Activated B cell treated with CpG ODN at 0.5 μM for 24 hours (primary cell): Measurements from ENCODE around the gene NR3C2. TPM values are rescaled to one million over a fixed set of nuclear protein-coding genes. Genes with fewer than 3 reads are reported as not detected.
"Not testable (repeated sequence)": the region's sequence is repeated elsewhere in the genome, so short reads cannot be mapped to it uniquely, and the experiment has no call there.

Source experiments
- ATAC-seq: fragments of 200-7000 bp; cut with Tn5 transposase; one replicate; pipeline ENCODE4 v1.10.0; 2021; ENCODE audit warnings: low read depth, mild to moderate bottlenecking, moderate library complexity
- CTCF ChIA-PET: fragments of 350-600 bp; sonication (Branson Sonifier 250); formaldehyde crosslinking; loops from one replicate; lab custom pipeline; 2021; ENCODE audit warnings: antibody characterized with exemption; lab: Charles Lee
- POLR2A ChIA-PET: fragments of 350-600 bp; sonication (Branson Sonifier 250); formaldehyde crosslinking; loops from one replicate; lab custom pipeline; 2021; ENCODE audit warnings: antibody characterized with exemption; lab: Charles Lee
- DNase-seq: peaks from one replicate; pipeline ENCODE4 v3.0.0; 2022
- H3K27ac Mint-ChIP-seq: one replicate; pipeline ENCODE4 v1.8.0; 2020; ENCODE audit warnings: mixed read lengths
- H3K27me3 Mint-ChIP-seq: one replicate; pipeline ENCODE4 v1.8.0; 2021; ENCODE audit warnings: mixed read lengths
- H3K36me3 Mint-ChIP-seq: one replicate; pipeline ENCODE4 v1.8.0; 2021; ENCODE audit warnings: low read depth, mixed read lengths
- H3K4me1 Mint-ChIP-seq: one replicate; pipeline ENCODE4 v1.8.0; 2021; ENCODE audit warnings: mixed read lengths
- H3K4me3 Mint-ChIP-seq: one replicate; pipeline ENCODE4 v1.8.0; 2020; ENCODE audit warnings: mild to moderate bottlenecking, mixed read lengths
- H3K9me3 Mint-ChIP-seq: one replicate; pipeline ENCODE4 v1.8.0; 2020; ENCODE audit warnings: mixed read lengths
- CTCF ChIP-seq: fragments of 200-600 bp; IDR thresholded peaks from one replicate; pipeline ENCODE4 v1.8.0; 2022; ENCODE audit warnings: antibody characterized with exemption, mild to moderate bottlenecking
- intact Hi-C: fragments of 100-400 bp; cut with micrococcal nuclease; formaldehyde crosslinking; loops from one replicate; pipeline ENCODE4 v1.15.1; 2024
- total RNA-seq: library from RNA; stranded (reverse); gene quantifications from 2 replicates; pipeline ENCODE4 v1.2.3, GENCODE V29; 2022

NR3C2 gene
- total RNA-seq, 1 donor from 2014 or later = 4.5 TPM

GRCh38 chr4:148330724-148331123, 111.5 kb downstream of the NR3C2 start:
- Mint-ChIP-seq H3K36me3 (no peaks in the 10 kb centered on the region), H3K9me3 (no peaks in the 10 kb centered on the region), H3K27me3 (no peaks in the 10 kb centered on the region), H3K27ac (no peak overlapping the region), H3K4me3 (no peak overlapping the region), H3K4me1 (no peaks in the 10 kb centered on the region)
- intact Hi-C loops = no loop called here
- ATAC-seq (no peak), DNase-seq (no peak)
- ChIA-PET POLR2A (no interaction called here), CTCF (no interaction called here)
- TF ChIP-seq CTCF = no peak

- intact Hi-C loops = no loop called here
- ChIA-PET POLR2A (no interaction called here), CTCF (no interaction called here)
- Mint-ChIP-seq H3K27me3 (no peaks in the 10 kb centered on the region), H3K36me3 (no peaks in the 10 kb centered on the region), H3K27ac (no peak overlapping the region), H3K9me3 (no peaks in the 10 kb centered on the region), H3K4me1 (no peaks in the 10 kb centered on the region), H3K4me3 (no peak overlapping the region)
- ATAC-seq = no peak
- no peak for TF ChIP-seq CTCF
- DNase-seq = no peak
Observed at GRCh38 chr4:148330161-148330560, 112.1 kb downstream of the NR3C2 start.

- no peaks in the 10 kb centered on the region for H3K27me3 Mint-ChIP-seq
- H3K4me1 Mint-ChIP-seq = no peaks in the 10 kb centered on the region
- H3K9me3 Mint-ChIP-seq = no peaks in the 10 kb centered on the region
- DNase-seq = no peak
- TF ChIP-seq CTCF = no peak
- POLR2A ChIA-PET = no interaction called here
- no peak overlapping the region for H3K27ac Mint-ChIP-seq
- intact Hi-C loops = no loop called here
- ATAC-seq = no peak
- H3K36me3 Mint-ChIP-seq = no peaks in the 10 kb centered on the region
- H3K4me3 Mint-ChIP-seq = no peak overlapping the region
- CTCF ChIA-PET = no interaction called here
Observed at GRCh38 chr4:148329751-148330150, 112.5 kb downstream of the NR3C2 start.

- Mint-ChIP-seq H3K27me3 (no peaks in the 10 kb centered on the region), H3K9me3 (peaks cover 3% of the 10 kb centered on the region), H3K4me1 (no peaks in the 10 kb centered on the region), H3K4me3 (no peak overlapping the region), H3K36me3 (no peaks in the 10 kb centered on the region), H3K27ac (no peak overlapping the region)
- TF ChIP-seq CTCF = no peak
- ChIA-PET POLR2A (no interaction called here), CTCF (no interaction called here)
- DNase-seq = no peak
- intact Hi-C loops = no loop called here
- no peak for ATAC-seq
Observed at GRCh38 chr4:148327683-148328082, 114.5 kb downstream of the NR3C2 start.

GRCh38 chr4:148323316-148323715, 118.9 kb downstream of the NR3C2 start:
- H3K4me1 Mint-ChIP-seq, H3K4me3 Mint-ChIP-seq, DNase-seq, H3K9me3 Mint-ChIP-seq, H3K36me3 Mint-ChIP-seq, POLR2A ChIA-PET, intact Hi-C loops, H3K27ac Mint-ChIP-seq, ATAC-seq, H3K27me3 Mint-ChIP-seq, CTCF ChIA-PET: not testable (repeated sequence)

GRCh38 chr4:148315049-148315448, 127.2 kb downstream of the NR3C2 start:
- POLR2A ChIA-PET = no interaction called here
- Mint-ChIP-seq H3K9me3 (no peaks in the 10 kb centered on the region), H3K27me3 (no peaks in the 10 kb centered on the region), H3K27ac (no peak overlapping the region), H3K4me3 (no peak overlapping the region), H3K36me3 (no peaks in the 10 kb centered on the region), H3K4me1 (no peaks in the 10 kb centered on the region)
- CTCF ChIA-PET = no interaction called here
- intact Hi-C loops = no loop called here
- no peak for DNase-seq
- ATAC-seq = no peak
- TF ChIP-seq CTCF = no peak
